CD4-positive, alpha-beta T cell treated with Interferon alpha-2 for 1 hour (primary cell): ENCODE measurements around the gene GPHN.

Source experiments
- DNase-seq, 2 donors: peaks; one replicate each; pipeline ENCODE4 v3.0.0-alpha.2; 2020 to 2022

The GPHN gene

DNA sequence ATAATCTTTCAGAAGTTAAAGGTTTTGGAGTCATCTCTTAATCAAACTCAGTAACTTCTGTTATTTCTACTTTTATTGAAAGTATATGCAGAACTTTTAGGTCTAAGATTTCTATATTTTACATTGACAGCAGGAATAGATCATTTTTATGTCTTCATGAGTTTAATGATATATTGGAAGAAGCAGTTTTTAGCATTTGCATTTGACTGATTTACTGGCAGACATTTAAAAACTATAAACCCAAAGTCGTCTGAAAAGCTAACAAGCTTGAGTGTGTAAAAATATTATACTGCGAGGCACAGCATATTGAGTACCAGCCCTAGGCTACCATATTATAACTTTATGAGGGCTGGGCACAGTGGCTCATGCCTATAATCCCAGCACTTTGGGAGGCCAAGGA, 467.3 kb downstream of the GPHN start:
- DNase-seq, result no peak

DNA sequence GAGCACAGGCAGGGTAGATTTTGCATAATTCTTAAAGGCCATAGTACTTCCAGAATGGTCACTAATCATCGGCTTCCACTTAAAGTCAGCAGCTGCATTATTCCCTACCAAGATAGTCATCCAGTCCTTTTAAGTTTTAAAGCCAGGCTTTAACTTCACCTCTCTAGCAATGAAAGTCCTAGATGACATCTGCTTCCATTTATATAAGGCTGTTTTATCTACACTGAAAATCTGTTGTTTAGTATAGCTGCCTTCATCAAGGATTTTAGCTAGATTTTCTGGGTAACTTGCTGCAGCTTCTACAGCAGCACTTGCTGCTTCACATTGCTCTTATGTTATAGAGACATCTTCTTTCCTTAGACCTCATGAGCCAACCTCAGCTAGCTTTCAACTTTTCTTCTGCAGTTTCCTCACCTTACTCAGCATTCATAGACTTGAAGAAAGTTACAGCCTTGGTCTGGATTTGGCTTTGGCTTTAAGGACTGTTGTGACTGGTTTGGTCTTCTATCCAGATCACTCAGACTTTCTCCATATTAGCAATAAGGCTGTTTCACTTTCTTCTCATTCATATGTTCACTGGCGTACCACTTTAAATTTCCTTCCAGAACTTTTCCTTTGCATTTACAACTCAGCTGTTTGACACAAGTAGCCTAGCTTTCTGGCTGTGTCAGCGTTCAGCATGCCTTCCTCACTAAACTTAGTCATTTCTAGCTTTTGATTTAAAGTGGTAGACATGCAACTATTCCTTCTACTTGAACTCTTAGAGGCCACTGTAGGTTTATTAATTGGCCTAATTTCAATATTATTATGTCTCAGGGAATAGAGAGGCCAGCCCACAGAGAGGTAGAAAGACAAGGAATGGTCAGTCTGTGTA, 471.4 kb downstream of the GPHN start:
- no peak for DNase-seq

DNA sequence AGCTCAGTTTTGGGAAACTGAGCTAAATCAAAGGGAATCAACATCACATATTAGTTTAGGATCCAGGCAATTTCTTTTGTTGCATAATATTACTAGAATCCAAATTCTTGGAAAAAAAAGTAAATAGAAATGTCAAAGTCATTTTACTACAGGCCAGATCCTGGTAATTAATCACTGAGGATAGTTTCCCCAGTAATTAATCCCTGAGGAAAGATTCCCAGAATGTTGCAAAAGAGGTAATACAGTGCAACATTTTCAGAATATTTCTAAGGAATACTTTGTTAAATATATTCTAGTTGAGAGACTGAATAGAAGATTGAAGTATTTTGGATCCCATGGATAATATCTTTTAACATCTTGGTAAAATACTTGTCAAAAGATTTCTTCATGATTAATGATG, 474.3 kb downstream of the GPHN start:
- DNase-seq, result no peak

DNA sequence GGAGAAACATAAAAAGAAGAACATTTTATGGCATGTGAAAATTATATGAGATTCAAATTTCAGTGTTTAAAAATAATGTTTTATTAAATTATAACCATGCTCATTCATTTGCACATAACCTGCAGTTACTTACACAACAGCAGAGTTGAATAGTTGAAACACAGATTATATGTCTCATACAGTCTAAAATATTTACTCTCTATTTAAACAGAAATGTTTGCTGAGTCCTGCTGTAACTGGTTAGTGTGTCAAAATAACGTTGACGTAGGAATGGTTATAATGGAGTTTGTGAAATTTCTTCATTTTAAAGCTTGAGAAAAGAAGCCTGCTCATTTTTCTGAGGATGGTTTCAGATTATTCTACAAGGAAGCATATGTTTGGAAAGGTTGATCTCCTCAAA, 484.8 kb downstream of the GPHN start:
- no peak for DNase-seq

DNA sequence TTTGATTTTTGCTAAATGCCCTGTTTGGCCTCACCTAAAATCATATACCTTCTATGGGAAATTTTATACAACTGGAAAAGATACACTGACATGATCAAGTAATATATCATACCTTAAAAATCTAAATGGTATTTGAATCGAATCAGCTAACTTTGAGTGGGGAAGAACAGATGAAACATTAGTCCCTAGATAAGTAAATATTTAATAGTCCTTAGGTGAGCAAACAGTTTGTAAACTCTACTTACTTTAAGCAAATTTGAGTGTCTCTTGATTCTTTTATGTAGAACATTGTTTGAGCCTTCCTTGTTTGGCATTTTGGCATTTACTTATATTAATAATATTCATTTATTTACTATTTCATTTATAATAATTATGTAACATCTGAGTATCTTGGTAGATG, 485.6 kb downstream of the GPHN start:
- no peak for DNase-seq

DNA sequence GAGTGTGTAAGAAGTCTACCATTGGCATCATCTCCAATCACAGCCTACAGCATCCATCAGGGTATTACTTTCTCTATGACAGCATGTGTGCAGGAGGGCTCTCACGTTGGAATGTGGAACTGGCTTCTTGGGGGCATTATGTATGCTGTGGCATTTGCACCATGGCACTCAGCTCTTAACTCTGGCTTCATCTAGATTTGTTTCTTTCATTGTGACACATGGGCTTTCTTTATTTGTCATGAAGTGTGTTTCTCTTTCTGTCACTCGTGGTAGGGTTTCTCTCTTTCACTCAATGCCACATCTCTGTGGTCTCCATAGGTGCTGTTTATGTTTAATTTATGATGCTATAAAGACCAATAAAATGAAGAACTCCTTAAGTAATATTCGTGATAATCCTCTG, 490.1 kb downstream of the GPHN start:
- DNase-seq, result no peak

DNA sequence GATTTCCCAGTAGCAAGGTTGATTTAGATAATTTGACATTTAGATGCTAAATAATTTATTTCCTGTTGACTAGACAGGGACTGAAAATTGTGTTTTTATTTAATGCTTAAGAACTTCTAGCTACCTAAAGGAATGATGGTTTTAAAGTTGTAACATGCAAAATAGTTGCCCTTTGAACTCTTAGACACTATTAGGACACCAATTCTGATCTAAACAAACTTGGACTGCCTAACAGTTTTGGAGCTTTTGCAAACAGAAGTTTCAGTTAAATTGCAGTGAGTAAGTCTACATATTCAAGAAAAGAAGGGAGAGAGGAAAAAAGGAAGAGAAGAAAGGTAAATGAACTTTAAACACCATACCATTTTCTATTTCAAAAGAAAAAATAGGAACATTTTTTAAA, 492.0 kb downstream of the GPHN start:
- DNase-seq, result no peak

DNA sequence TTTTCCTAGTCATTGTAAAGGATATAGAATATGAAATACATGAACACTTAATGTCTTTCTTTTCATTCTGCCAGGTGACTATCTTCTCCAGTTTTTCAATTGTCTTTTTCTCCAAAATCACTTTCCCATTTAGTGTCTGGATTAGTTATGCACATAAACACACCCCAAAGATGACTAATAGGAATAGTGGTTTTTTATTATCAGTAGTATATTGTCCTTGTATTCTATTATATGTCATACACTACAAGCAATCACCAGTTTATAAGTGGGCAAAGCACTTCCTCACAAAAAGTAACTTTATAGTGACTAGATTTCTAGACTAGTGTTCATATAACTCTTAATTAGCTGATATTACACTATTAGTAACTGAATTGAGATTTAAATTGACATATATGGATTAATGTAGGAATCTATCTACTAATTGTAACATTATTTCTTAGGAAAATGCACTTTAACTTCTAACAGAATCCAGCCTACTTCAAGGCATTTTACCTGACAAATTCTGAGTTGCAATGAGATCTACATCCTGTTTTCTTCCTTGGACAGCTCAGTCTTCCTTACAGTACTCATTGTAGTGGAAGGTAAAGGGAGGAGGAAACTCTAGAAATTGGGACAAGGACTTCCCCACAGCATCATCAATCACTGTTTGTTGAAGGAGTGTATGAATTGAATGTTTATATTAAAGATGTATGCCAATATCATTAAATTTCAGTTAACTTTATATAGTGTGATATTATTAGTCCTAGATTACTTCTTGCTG, 495.2 kb downstream of the GPHN start:
- no peak for DNase-seq

DNA sequence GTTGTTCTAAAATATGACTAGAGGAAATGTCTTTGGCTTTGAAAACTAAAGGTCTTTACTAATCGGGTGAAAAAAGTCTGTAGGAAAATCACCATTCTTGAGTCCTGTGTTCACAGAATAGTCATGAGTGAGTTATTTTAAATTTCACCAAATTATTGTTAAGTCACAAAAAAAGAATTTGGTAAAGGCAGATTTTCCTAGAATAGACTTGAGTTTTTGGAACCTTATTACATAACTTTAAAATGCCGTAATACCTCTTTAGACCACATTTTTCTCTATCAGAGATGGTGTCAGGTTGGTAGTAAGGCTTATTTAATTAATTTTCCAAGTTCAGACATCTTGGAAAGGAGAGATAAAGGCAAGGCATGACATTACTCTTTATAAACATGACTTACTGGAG, 496.6 kb downstream of the GPHN start:
- no peak for DNase-seq

DNA sequence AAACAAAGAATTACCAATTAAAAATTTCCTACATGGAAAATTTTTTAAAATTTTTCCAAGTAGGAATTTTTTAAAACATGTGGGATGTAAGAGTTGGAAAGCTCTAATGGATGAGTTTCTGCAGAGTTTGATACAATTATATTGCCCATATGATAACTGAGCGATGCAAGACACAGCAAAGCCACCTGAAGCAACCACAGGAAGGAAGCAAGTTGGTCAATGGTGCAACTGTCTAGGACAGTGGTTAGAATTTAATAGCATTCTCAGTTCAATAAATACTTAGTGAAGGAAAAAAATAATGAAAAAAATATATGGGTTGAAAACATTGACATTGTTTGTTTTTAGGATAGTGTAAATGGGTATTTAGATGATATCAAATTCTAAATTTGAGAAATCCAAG, 502.7 kb downstream of the GPHN start:
- no peak for DNase-seq

DNA sequence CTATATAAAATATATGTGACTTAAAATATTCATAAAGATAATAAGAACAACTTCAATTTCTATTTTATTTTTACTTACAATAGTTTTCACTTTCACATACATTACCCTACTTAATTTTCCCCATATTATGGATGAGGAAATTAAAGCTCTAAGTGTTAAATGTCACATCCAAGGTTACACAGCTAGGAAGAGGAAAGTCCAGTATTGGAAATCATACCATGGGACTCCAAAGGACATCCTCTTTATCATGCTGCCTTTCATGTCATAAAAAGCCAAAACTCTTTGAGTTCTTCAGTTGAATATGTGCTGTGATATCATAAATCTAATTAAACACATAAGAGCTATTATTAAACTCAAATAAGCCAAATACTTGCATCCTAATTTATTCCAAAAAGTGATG, 508.9 kb downstream of the GPHN start:
- DNase-seq, result no peak

DNA sequence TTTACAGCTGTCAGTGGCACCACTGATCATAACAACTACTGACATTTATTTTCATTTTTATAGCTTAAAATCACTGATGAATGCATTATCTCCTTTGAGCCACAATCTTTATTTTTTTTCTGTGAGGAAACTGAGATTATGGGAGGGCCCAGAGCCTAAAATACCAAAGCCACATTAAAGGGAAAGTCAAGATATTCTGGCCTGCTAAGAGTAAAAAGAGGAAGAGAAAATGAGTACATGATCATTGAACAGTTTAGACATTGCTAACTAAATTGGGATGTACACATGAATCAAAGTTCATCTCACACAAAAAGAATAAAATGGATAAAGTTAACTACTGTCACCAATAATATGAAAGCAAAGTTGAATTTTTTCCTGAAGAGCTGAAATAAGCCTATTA, 510.8 kb downstream of the GPHN start:
- no peak for DNase-seq

DNA sequence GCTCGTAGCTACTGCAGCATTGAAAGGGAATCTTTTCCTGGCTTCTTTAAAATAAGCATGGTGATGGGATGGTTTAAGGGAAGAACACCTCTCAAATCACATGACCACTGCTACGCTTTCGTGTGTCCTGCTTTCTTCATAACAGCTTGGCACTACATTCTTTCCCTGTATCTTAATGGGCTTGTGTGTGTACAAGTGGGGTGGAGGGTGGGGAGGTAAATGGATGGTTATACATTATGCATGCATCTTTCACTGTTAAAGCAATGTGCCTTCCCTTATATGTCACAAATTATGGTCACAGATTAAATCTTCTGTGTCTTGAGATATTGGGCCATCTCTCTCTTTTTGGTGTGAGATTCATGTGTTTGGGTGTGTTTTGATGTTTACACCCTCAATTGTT, 511.8 kb downstream of the GPHN start:
- no peak for DNase-seq

DNA sequence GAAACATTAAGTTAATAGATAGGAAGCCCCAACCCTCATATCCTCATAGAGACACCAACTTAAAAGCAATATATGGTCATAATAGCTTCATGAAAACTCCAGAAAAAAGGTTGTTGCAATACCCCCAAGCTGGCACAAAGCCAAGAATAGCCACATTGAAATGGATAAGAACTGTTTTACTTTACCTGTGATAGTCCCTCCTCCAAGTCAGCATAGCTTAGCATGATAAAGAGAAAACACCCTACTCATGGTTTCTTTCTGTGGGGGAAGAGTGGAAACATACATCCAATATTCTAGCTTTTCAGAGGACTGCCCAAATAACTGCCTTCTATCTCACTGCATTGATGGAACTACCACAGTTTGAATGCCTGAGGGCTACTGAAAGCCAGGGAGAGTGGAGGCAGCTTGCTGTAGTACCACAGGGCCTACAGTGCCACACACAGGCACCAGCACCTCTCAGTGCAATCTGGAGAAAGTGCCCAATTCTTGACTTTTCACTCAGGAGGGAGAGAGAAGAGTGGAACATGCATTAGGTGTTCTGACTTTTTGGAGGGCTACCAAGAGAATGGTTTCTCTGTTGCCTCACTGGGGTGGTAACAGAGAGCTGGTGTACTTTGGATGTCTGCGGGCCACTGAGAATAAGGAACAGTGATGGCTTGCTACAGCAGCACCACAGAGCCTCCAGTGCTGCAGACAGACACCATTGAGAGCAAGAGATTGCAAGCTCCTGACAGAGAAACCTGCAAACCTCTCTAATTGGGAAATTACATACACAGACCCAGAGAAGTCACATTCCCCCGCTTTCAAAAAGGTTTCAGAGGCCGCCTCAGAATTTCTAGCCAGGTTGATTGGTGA, 524.2 kb downstream of the GPHN start:
- no peak for DNase-seq

DNA sequence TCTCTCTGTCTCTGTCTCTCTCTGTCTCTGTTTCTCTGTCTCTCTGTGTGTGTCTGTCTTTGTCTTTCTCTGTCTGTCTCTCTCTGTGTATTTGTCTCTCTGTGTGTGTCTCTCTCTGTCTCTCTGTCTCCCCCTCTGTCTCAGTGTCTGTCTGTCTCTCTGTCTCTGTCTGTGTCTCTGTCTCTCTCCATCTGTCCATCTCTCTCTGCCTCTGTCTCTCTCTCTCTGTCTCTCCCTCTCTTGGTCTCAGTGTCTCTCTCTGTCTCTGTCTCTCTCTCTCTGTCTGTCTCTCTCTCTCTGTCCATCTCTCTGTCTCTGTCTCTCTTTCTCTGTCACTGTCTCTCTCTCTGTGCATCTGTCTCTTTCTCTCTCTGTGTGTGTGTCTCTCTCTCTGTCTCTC, 537.5 kb downstream of the GPHN start:
- no peak for DNase-seq

DNA sequence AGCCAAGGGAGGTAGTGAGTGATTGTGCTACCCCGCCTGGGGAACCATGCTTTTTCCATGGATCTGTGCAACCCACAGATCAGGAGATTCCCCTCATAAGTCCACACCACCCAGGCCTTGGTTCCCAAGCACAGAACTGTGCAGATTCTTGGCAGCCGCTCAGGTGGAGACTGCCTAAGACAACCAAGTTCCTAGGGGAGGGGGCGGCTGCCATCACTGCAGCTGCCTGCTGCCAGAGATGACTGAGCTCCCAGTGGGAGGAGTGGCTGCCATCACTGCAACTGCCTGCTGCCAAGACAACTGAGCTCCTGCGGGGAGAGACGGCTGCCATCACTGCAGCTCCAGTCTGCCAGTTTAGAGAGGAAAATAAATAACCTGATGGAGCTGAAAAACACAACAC, 542.9 kb downstream of the GPHN start:
- DNase-seq, result no peak

DNA sequence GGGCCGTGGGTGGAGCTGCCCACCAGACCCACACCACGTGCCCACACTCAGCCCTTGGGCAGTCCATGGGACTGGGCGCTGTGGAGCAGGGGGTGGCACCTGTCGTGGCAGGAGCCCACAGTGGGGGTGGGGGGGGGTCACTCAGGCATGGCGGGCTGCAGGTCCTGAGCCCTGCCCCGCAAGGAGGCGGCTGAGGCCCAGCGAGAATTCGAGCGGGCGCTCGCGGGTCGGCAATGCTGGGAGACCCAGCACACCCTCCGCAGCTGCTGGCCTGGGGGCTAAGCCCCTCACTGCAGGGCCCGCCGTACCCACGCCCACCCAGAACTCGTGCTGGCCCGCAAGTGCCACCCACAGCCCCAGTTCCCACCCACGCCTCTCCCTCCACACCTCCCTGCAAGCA, 548.7 kb downstream of the GPHN start:
- no peak for DNase-seq

DNA sequence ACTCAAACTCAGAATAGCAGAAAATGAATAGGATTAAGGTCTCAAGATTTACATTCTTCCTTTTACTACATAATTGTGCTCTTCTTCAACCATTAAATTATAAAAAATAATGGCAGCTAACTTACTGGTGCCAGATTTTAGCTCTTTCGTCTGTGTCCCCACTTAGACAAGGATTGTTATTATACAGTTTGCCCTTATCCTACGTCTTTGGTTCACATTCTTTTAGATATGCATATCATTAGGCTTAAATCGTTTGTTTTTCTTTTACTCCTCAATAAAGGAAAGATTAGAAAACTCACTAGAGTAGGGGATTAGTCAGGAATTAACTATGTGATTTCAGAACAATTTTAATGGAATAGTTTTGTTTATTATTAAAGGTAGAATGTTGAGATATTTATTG, 551.6 kb downstream of the GPHN start:
- DNase-seq, result no peak

DNA sequence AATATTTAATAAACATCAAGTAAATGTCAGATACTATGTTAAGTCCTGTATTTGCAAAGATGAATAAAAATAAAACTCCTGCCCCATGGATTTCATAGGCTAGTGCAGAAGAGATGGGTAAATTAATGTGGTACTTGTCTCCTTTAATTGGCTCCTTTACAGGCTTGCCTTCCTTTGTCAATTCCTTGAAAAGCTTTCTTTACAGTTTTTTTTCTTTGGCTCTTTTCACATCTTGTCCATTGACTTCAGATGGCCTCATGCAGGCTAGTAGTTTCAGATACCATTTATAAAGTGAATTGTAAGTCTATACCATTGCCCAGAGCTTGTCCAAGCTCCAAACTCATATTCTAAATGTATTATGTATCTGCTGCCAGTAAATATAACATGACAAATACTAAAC, 552.6 kb downstream of the GPHN start:
- DNase-seq, result no peak

DNA sequence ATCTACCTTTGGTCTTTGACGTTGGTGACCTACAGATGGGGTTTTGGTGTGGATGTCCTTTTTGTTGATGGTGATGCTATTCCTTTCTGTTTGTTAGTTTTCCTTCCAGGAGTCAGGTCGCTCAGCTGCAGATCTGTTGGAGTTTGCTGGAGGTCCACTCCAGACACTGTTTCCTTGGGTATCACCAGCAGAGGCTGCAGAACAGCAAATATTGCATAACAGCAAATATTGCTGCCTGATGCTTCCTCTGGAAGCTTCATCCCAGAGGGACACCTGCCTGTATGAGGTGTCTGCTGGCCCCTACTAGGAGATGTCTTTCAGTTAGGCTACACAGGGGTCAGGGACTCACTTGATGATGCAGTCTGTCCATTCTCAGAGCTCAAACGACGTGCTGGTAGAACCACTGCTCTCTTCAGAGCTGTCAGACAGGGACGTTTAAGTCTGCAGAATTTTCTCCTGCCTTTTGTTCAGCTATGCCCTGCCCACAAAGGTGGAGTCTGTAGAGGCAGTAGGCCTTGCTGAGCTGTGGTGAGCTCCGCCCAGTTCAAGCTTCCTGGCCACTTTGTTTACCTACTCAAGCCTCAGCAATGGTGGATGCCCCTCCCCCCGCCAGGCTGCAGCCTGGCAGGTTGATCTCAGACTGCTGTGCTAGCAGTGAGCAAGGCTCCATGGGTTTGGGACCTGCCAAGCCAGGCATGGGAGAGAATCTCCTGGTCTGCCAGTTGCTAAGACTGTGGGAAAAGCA, 559.3 kb downstream of the GPHN start:
- DNase-seq, result peak in 1 of 2 donors; percentile 11

DNA sequence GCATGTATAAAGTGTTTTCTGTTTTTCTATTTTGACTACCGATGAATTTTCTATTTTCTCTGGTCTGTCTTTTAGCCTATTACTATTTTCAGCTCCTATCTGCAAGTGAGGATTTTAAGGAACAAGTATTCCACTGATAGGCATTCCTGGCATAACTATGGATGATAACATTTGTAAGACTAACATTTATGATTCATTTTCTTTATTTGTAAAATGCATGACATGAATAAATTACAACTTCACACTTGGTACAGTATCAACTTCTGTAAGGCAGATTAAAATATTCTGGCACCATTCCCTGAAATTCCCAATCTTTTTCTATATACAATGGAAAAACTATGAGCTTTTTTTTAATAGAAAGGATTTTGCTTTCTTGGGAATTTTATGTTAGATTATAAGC, 560.3 kb downstream of the GPHN start:
- no peak for DNase-seq

DNA sequence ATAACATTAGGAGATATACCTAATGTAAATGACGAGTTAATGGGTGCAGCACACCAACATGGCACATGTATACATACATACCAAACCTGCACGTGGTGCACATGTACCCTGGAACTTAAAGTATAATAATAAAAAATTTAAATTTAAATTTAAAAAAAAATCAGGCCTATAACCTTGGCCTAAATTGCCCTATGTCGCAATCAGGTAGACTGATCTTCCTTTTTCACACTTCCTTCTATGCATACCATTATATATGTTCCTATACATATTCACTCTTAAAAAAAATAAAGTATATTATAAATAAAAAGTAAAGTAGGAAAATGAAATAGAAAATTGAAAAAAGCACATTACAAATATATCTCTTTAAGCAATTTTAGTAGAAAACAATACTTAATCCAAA, 563.6 kb downstream of the GPHN start:
- DNase-seq, result no peak

DNA sequence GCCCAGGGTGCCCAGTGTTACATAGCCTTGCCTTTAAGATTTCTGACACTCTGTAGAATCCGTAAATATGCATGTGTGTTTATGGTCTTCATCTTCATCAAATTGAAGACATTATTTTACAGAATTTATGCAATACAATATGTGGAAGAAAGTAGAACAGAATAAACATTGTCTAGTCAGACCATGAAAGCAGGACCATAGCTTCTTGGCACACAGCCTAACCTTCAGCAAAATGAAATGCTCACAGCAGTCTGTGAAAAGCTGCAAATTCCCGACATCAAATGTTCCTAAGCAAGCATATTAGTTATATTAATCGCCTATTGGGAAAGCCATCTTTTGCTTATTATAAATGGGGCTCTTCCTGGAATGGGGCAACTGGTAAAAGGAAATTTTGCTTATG, 570.0 kb downstream of the GPHN start:
- no peak for DNase-seq
